GM19395 (cell line): ENCODE measurements around the gene ITIH2.
"Not testable (repeated sequence)": the region's sequence is repeated elsewhere in the genome, so short reads cannot be mapped to it uniquely, and the experiment has no call there.

ENCODE experiments used
- ATAC-seq: cut with Tn5 transposase; IDR thresholded peaks from one replicate; pipeline ENCODE4 v1.9.1; 2021; ENCODE audit warnings: mild to moderate bottlenecking, moderate library complexity; ENCODE audit not compliant: unreplicated experiment

ITIH2 gene

GRCh38 chr10:7703140-7703539, at the start of gene ITIH2:
ITIH2 (plus strand) TSS chr10:7703316; CDS start chr10:7703435, 119 bp downstream.
- ATAC-seq, result no peak

- ATAC-seq, result not testable (repeated sequence)
Observed at GRCh38 chr10:7657079-7657478, 46.0 kb upstream of the ITIH2 start.

GRCh38 chr10:7657552-7657951, 45.6 kb upstream of the ITIH2 start:
- no peak for ATAC-seq

- ATAC-seq, result no peak
Observed at GRCh38 chr10:7659560-7659959, 43.6 kb upstream of the ITIH2 start.

- ATAC-seq, result no peak
Observed at GRCh38 chr10:7662522-7662921, 40.6 kb upstream of the ITIH2 start.

GRCh38 chr10:7664707-7665106, 38.4 kb upstream of the ITIH2 start:
- no peak for ATAC-seq

GRCh38 chr10:7665767-7666166, 37.3 kb upstream of the ITIH2 start:
- ATAC-seq, result no peak

- ATAC-seq, result no peak
Observed at GRCh38 chr10:7666253-7667023, 36.7 kb upstream of the ITIH2 start, which contains the start of gene ITIH5. ITIH5 (minus strand) TSS chr10:7666966; CDS start chr10:7666892, 74 bp downstream.

- no peak for ATAC-seq
Observed at GRCh38 chr10:7667262-7668141, 35.6 kb upstream of the ITIH2 start.

GRCh38 chr10:7670157-7670556, 33.0 kb upstream of the ITIH2 start:
- ATAC-seq, result no peak

GRCh38 chr10:7672341-7673134, 30.6 kb upstream of the ITIH2 start:
- no peak for ATAC-seq

- no peak for ATAC-seq
Observed at GRCh38 chr10:7679256-7679655, 23.9 kb upstream of the ITIH2 start.

GRCh38 chr10:7680078-7680477, 23.0 kb upstream of the ITIH2 start:
- ATAC-seq, result not testable (repeated sequence)

- ATAC-seq, result peak; percentile 10
Observed at GRCh38 chr10:7686351-7687171, 16.6 kb upstream of the ITIH2 start.

- peak; percentile 99 for ATAC-seq
Observed at GRCh38 chr10:7687228-7687907, 15.7 kb upstream of the ITIH2 start.

- ATAC-seq, result no peak
Observed at GRCh38 chr10:7689591-7689990, 13.5 kb upstream of the ITIH2 start.

- ATAC-seq, result not testable (repeated sequence)
Observed at GRCh38 chr10:7690885-7691597, 12.1 kb upstream of the ITIH2 start.

- ATAC-seq, result not testable (repeated sequence)
Observed at GRCh38 chr10:7692368-7692767, 10.7 kb upstream of the ITIH2 start.

- ATAC-seq, result not testable (repeated sequence)
Observed at GRCh38 chr10:7693194-7693593, 9.9 kb upstream of the ITIH2 start.
